ACHN (cell line): ENCODE data around the gene GDA.

Source experiments
- DNase-seq: peaks from one replicate; pipeline ENCODE4 v3.0.0-alpha.2; 2015
- in situ Hi-C: cut with HindIII; loops from 2 replicates; pipeline ENCODE4 v1.10.0; 2017; ENCODE audit warnings: low sequenced_read_pairs, low pct_ligation_motif_present, low pct_unique_long_range_greater_than_20kb

Gene GDA

DNA sequence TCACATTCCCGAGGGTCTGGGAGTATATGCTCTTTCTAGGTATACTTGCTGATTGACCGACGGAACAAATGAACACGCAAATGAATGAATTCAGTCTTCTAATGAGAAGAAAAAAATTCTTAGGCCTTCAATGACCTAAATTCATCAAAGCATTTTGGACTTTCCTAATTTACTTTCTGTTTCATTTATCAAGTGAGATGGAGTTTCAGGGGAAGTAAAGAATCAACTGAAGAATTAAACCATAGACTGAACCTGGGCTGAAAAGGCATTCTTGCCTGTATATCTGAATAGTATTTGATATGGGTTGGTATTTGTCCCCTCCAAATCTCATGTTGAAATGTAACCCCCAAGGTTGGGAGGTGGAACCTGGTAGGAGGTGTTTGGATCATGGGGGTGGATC lies 151.6 kb downstream of the GDA start:
- in situ Hi-C loops = no loop called here
- no peak for DNase-seq
